Right lobe of liver (tissue), 6 donors: ENCODE results near the gene GMIP. TPM values are rescaled to one million over a fixed set of nuclear protein-coding genes. Genes with fewer than 3 reads are reported as not detected.
A peak's percentile ranks its signal among the peaks of the same experiment; 100 is the strongest.

Experiments used
- ATAC-seq, 4 donors: fragments of 200-7000 bp; cut with Tn5 transposase; one replicate each; pipeline ENCODE4 v1.9.1; 2020; ENCODE audit warnings: mild to moderate bottlenecking in 4 of 4, moderate library complexity in 4 of 4
- DNase-seq, 3 donors: peaks; one replicate each; pipeline ENCODE4 v3.0.0-alpha.2; 2020
- H3K27ac ChIP-seq, 3 donors: fragments of 200-600 bp; one replicate each; pipeline ENCODE4 v1.8.0; 2022
- H3K27me3 ChIP-seq, 2 donors: fragments of 200-600 bp; one replicate each; pipeline ENCODE4 v1.8.0; 2022
- H3K36me3 ChIP-seq, 4 donors: fragments of 200-600 bp; sonication (generic) in 1 of 4; one replicate each; pipeline versions ENCODE4 v1.5.1 to v1.8.0; 2017 to 2022; ENCODE audit warnings: control low read depth in 1 of 4
- H3K4me1 ChIP-seq, 4 donors: fragments of 200-600 bp; sonication (generic) in 1 of 4; one replicate each; pipeline versions ENCODE4 v1.5.1 to v1.8.0; 2017 to 2022; ENCODE audit warnings: control low read depth in 1 of 4
- H3K4me3 ChIP-seq, 3 donors: fragments of 200-600 bp; one replicate each; pipeline ENCODE4 v1.8.0; 2022
- H3K9me3 ChIP-seq, 4 donors: fragments of 200-600 bp; sonication (generic) in 1 of 4; one replicate each; pipeline versions ENCODE4 v1.5.1 to v1.8.0; 2017 to 2022; ENCODE audit warnings: control low read depth in 1 of 4
- POLR2A ChIP-seq: fragments of 450-650 bp; IDR thresholded peaks from one replicate; pipeline ENCODE4 v1.6.1; 2017; ENCODE audit warnings: antibody characterized with exemption, mild to moderate bottlenecking
- WGBS: methylation state at CpG from one replicate; pipeline ENCODE4 v1.1.6; 2018; ENCODE audit warnings: low coverage, low lambda C conversion rate; ENCODE audit not compliant: insufficient coverage; ENCODE audit errors: missing lambda C conversion rate; 5-methylcytosine and 5-hydroxymethylcytosine counted together
- intact Hi-C, 2 donors: fragments of 100-400 bp; cut with DNase I; formaldehyde crosslinking; loops; one replicate each; pipeline versions ENCODE4 v1.11.2 to v1.14.1; 2022
- total RNA-seq, 6 experiments: library from RNA; depleted of rRNA in 2 of 6; stranded (reverse); fragments of >200 nt in 2 of 6; fragmentation: NEBNext Ultra II Directional in 3 of 6; extraction: Animal tissue kit (Norgen Biotek cat#: 25700) in 3 of 6; gene quantifications; one replicate each; pipeline versions ENCODE4 v1.1.0 to v1.2.4, GENCODE V29; 2016 to 2023
- TF ChIP-seq, protein P1 (sequence below), 4 donors: fragments of 200-600 bp in 3 of 4; fragments of 450-650 bp in 1 of 4; IDR thresholded peaks; one replicate each; pipeline versions ENCODE4 v1.5.1 to v1.8.0; 2016 to 2022; ENCODE audit warnings: antibody characterized with exemption in 4 of 4, mild to moderate bottlenecking in 2 of 4
- donor health status: DM: no; HTN: yes; CAD: no.
- donor health status: DM: no; HTN: no; CAD: no.
- donor health status: DM: no; HTN: no; CAD: no.
- donor health status: DM: no; HTN: yes; CAD: no.
- donor health status: DM: no; HTN: yes; CAD: no.

Gene GMIP
- total RNA-seq, 6 experiments from 2014 or later, result 3.5 to 8.0 (median 4.4) TPM

DNA sequence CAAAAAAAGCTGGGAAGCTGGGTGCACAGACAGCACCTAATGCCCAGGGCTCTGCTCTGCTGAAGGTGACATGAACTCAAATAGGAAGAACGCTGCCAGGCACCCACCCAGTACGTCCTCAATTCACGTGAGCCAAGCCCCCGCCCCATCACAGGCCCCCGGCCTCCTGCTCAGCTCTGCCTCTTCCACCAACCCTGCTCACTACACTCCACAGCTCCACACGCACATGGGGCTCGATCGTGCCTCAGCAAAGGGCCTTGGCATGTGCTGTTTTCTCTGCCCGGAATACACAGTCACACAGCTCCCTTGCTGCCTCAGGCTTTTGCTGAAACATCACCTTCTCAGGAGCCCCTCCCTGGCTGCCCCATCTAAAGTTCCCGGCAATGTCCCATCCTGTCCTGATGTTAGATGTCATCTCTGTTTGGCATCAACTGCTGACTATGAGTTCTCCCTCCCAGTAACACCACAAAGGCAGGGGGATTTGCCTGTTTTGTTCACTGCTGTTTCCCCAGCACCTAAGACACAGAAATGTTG lies 17.8 kb upstream of the GMIP start:
- no peak for DNase-seq
- 57% methylated on average over 1 of the region's 10 CpGs for WGBS
- no peak overlapping the region for H3K4me3 ChIP-seq
- intact Hi-C loops, result no loop called here
- peaks cover 0 to 10% (median 0%) of the 10 kb centered on the region in 4 donors for H3K4me1 ChIP-seq
- TF ChIP-seq, protein P1, sequence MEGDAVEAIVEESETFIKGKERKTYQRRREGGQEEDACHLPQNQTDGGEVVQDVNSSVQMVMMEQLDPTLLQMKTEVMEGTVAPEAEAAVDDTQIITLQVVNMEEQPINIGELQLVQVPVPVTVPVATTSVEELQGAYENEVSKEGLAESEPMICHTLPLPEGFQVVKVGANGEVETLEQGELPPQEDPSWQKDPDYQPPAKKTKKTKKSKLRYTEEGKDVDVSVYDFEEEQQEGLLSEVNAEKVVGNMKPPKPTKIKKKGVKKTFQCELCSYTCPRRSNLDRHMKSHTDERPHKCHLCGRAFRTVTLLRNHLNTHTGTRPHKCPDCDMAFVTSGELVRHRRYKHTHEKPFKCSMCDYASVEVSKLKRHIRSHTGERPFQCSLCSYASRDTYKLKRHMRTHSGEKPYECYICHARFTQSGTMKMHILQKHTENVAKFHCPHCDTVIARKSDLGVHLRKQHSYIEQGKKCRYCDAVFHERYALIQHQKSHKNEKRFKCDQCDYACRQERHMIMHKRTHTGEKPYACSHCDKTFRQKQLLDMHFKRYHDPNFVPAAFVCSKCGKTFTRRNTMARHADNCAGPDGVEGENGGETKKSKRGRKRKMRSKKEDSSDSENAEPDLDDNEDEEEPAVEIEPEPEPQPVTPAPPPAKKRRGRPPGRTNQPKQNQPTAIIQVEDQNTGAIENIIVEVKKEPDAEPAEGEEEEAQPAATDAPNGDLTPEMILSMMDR (IDR thresholded peaks at IDR 0.05), result no peak
- no peaks in the 10 kb centered on the region for H3K9me3 ChIP-seq
- ATAC-seq, result no peak
- no peaks in the 10 kb centered on the region for H3K27me3 ChIP-seq
- H3K36me3 ChIP-seq, result peaks cover 0 to 33% (median 15%) of the 10 kb centered on the region in 4 donors
- no peak overlapping the region for H3K27ac ChIP-seq

DNA sequence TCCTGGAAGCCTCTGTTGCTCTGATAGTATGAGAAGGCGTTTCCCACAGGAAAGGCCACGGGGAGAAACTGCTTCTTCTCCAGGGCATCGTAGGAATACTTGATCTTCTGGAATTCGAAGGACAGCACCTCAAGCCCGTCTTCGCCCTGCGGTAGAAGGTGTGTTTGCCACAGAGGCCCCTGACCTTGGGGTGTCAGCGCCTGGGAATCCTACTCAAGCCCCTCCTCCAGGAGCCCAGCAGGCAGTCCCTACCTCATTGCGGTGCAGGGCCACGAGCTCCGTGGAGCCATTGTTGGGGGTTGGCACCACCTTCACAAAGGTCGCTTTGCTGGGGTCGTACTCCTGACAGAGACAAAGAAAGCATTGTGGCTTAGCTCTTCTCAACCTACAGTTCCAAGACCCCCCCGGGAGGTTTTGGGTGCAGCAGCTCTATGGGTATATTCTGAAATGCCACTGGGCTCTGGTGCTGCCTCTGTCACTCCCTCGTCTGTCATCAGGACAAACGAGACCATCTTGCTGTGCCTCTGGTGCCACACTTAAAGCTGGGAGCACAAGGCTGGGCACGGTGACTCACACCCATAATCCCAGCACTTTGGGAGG lies 16.3 kb upstream of the GMIP start:
- H3K36me3 ChIP-seq, result peaks cover 4 to 47% (median 22%) of the 10 kb centered on the region in 4 donors

DNA sequence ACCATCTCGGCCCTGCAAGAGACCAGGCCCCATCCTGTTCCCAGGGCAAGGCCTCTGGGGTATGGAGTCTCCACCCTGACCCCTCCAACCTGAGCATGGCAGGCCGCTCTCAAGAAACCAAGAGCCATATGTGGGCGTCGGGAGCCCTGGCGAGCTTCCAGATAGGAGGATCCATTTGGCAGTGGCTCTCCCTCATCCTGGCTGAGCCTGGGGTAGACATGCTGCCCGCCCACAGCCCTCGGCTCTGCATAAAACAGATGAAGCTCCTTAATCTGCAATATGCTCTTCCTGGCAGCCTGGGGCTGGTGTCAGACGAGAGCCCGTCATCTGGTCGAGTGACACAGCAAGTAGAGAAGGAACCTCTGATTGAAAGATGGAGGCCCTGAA lies 13.9 kb upstream of the GMIP start:
- Histone ChIP-seq H3K36me3 (peaks cover 4 to 71% (median 37%) of the 10 kb centered on the region in 4 donors), H3K9me3 (no peaks in the 10 kb centered on the region), H3K4me3 (no peak overlapping the region), H3K4me1 (peaks cover 0 to 8% (median 0%) of the 10 kb centered on the region in 4 donors), H3K27me3 (no peaks in the 10 kb centered on the region), H3K27ac (no peak overlapping the region)
- TF ChIP-seq, protein P1 (IDR thresholded peaks at IDR 0.05), result no peak
- no peak for TF ChIP-seq POLR2A
- ATAC-seq (no peak), DNase-seq (peak in 1 of 3 donors; percentile 22)
- WGBS, result 86% methylated on average over 3 of the region's 10 CpGs
- intact Hi-C loops, result no loop called here

More for the DNA sequence above, 16.3 kb upstream of the GMIP start:
- H3K4me3 ChIP-seq, result no peak overlapping the region
- H3K27me3 ChIP-seq, result no peaks in the 10 kb centered on the region
- intact Hi-C loops, result no loop called here
- no peaks in the 10 kb centered on the region for H3K9me3 ChIP-seq
- WGBS, result 100% methylated on average over 2 of the region's 17 CpGs
- TF ChIP-seq, protein P1 (IDR thresholded peaks at IDR 0.05), result no peak
- no peak for TF ChIP-seq POLR2A
- peaks cover 0 to 10% (median 0%) of the 10 kb centered on the region in 4 donors for H3K4me1 ChIP-seq
- H3K27ac ChIP-seq, result no peak overlapping the region
- no peak for ATAC-seq
- DNase-seq, result no peak

DNA sequence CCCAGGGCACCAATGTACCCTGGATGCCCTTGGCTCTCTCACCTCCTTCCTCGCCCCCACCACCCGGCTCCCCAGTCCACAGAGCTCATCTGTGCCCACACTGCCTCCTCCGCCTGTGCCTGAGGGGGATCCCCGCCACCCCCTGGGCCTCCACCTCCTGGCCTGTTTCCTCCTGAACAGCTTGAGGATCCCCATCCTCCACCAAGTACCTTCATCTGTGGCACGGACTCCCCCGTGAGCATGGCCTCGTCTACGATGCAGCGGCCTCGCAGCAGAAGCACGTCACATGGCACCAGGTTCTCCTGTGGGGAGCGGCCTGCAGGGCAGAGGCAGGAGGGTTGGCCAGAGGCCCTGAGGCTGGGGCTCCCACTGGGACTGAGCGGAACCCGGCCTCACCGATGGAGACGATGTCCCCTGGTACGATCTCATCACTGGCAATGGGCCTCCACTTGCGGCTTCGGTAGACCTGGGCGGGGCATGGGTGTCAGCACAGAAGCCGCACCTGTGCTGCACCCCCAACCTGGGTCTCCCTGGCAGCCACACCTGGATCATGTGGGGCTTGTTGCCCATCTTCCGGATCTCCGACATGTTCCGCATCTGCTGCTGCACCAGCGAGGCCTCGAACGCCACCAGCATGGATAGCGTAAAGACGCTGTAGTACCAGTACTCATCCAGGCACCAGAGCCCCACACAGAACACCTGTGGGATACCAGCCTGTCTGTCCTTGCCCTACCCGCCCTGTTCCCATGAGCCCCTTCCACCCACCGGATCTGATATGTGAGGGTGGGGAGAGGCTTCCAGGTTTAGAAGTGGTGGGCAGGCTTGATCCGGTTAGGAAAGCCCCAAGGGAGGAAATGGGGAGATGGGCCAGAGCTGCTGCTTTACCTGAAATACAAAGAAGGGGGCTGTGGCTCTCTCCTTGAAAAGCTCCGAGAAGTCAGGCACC lies 13.3 kb upstream of the GMIP start:
- Histone ChIP-seq H3K4me1 (peaks cover 0 to 2% (median 0%) of the 10 kb centered on the region in 4 donors), H3K36me3 (peaks cover 4 to 77% (median 39%) of the 10 kb centered on the region in 4 donors), H3K9me3 (no peaks in the 10 kb centered on the region), H3K27me3 (no peaks in the 10 kb centered on the region), H3K4me3 (no peak overlapping the region), H3K27ac (no peak overlapping the region)
- 100% methylated on average over 8 of the region's 33 CpGs for WGBS
- no peak for ATAC-seq
- intact Hi-C loops, result no loop called here
- peak in 1 of 3 donors; percentile 49 for DNase-seq
- TF ChIP-seq, protein P1 (IDR thresholded peaks at IDR 0.05), result no peak
- no peak for TF ChIP-seq POLR2A
